GM12878 (cell line): ENCODE data around the gene CDC42BPA.

Source experiments
- CEBPB ChIP-seq, 2 experiments: fragments of 150-350 bp in 1 of 2; IDR thresholded peaks; 2 replicates each; pipeline ENCODE4 v1.6.1; 2012 to 2014; ENCODE audit warnings: low read depth in 2 of 2, low read length in 2 of 2, borderline replicate concordance in 1 of 2, inconsistent platforms in 1 of 2
- CTCF ChIP-seq, 3 experiments: IDR thresholded peaks in 2 of 3; conservative IDR thresholded peaks in 1 of 3; 2 replicates each; pipeline ENCODE4 v1.5.1; 2011; ENCODE audit warnings: low read depth in 3 of 3, low read length in 3 of 3, mild to moderate bottlenecking in 3 of 3, control low read depth in 2 of 3, moderate library complexity in 2 of 3, inconsistent platforms in 1 of 3, mixed read lengths in 1 of 3; ENCODE audit not compliant: control insufficient read depth in 2 of 3, insufficient read depth in 1 of 3; ENCODE audit errors: extremely low read depth in 1 of 3
- FOXM1 ChIP-seq: IDR thresholded peaks from 2 replicates; pipeline ENCODE4 v1.6.1; 2012; ENCODE audit warnings: low read depth, mild to moderate bottlenecking, inconsistent platforms, low read length, moderate library complexity
- GABPA ChIP-seq: IDR thresholded peaks from 2 replicates; pipeline ENCODE4 v1.6.1; 2014; ENCODE audit warnings: antibody characterized with exemption, low read depth, mild to moderate bottlenecking, inconsistent platforms
- HCFC1 ChIP-seq: fragments of 150-350 bp; IDR thresholded peaks from 2 replicates; pipeline ENCODE4 v1.6.1; 2014; ENCODE audit warnings: low read length
- MAX ChIP-seq: IDR thresholded peaks from 2 replicates; pipeline ENCODE4 v1.6.1; 2012; ENCODE audit warnings: low read depth, low read length, improper control_type of control experiment
- NFXL1 ChIP-seq: fragments of 450-650 bp; IDR thresholded peaks from 2 replicates; pipeline ENCODE4 v1.6.1; 2017; ENCODE audit warnings: antibody characterized with exemption, mild to moderate bottlenecking, borderline replicate concordance
- POLR2A ChIP-seq: IDR thresholded peaks from 2 replicates; pipeline ENCODE4 v1.6.1; 2011; ENCODE audit warnings: low read depth, mild to moderate bottlenecking, low read length
- SRF ChIP-seq, 2 experiments: IDR thresholded peaks; 2 replicates each; pipeline ENCODE4 v1.6.1; 2011; ENCODE audit warnings: low read depth in 2 of 2, low read length in 2 of 2, mild to moderate bottlenecking in 1 of 2, moderate library complexity in 1 of 2
- TAF1 ChIP-seq: IDR thresholded peaks from 2 replicates; pipeline ENCODE4 v1.6.1; 2011; ENCODE audit warnings: mild to moderate bottlenecking, low read depth, low read length, borderline replicate concordance

- TF ChIP-seq CTCF (IDR thresholded peaks at IDR 0.05 in 2 of 3, conservative IDR thresholded peaks at IDR 0.05 in 1 of 3; ENCODE audit: control insufficient read depth in 2 of 3, extremely low read depth in 1 of 3, insufficient read depth in 1 of 3, low read depth in 3 of 3, low read length in 3 of 3) (no peak), CEBPB (IDR thresholded peaks at IDR 0.05; ENCODE audit: borderline replicate concordance in 1 of 2, low read depth in 2 of 2, low read length in 2 of 2) (no peak), FOXM1 (no peak), TAF1 (no peak), MAX (no peak), SRF (IDR thresholded peaks at IDR 0.05; ENCODE audit: low read depth in 2 of 2, low read length in 2 of 2) (no peak), HCFC1 (no peak), GABPA (no peak), POLR2A (no peak), NFXL1 (no peak)
Measured at GRCh38 chr1:227092069-227092468, 226.2 kb downstream of the CDC42BPA start.
